PC-3 (cell line): ENCODE measurements around the gene MAP1B.

Source experiments
- EZH2phosphoT487 ChIP-seq: fragments of 300-600 bp; sonication (generic); IDR thresholded peaks from 2 replicates; pipeline ENCODE4 v1.6.1; 2018; ENCODE audit warnings: mild to moderate bottlenecking, antibody characterized with exemption, low read length, borderline replicate concordance
- TF ChIP-seq, protein P1 (sequence below): fragments of 300-600 bp; sonication (generic); conservative IDR thresholded peaks from 2 replicates; pipeline ENCODE4 v1.5.1; 2017; ENCODE audit warnings: antibody characterized with exemption, low read depth, mild to moderate bottlenecking, low read length

DNA sequence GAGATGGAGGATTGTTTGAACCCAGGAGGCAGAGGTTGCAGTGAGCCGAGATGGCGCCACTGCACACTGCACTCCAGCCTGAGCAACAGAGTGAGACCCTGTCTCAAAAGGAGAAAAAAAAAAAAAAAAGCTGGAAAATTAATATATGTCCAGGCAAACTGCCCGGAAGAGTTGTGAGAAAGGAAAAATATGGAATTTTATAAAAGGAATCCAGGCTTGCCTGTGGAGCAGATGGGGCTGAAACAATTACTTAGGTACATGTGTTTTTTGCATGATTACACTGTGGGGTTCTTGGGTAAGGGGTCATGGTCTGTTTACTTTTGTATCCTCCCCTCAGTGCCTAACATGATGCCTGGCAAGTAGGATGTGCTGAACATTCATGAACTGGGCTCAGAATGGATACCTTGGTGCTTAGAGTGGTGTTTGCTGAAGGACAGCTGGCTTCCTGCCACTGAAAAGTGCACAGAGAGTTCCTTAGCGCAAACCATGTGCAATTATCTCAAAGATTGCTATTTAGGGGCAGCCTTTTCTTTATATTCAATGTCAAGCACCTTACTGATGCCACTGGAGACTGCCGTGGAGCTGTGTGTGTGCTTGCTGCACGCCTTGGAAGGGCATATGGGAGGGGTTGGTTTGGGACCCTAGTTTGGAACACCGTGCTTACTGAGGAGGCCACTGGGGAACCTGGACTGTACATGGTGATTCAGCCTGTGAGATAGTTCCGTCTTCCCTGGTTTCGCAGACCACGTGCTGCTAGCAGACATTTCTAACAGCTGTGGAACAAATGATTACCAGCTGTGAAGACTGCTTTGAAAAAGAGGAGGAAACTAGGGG is 78.4 kb downstream of the MAP1B start:
- TF ChIP-seq, protein P1, sequence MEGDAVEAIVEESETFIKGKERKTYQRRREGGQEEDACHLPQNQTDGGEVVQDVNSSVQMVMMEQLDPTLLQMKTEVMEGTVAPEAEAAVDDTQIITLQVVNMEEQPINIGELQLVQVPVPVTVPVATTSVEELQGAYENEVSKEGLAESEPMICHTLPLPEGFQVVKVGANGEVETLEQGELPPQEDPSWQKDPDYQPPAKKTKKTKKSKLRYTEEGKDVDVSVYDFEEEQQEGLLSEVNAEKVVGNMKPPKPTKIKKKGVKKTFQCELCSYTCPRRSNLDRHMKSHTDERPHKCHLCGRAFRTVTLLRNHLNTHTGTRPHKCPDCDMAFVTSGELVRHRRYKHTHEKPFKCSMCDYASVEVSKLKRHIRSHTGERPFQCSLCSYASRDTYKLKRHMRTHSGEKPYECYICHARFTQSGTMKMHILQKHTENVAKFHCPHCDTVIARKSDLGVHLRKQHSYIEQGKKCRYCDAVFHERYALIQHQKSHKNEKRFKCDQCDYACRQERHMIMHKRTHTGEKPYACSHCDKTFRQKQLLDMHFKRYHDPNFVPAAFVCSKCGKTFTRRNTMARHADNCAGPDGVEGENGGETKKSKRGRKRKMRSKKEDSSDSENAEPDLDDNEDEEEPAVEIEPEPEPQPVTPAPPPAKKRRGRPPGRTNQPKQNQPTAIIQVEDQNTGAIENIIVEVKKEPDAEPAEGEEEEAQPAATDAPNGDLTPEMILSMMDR, result no peak
- no peak for TF ChIP-seq EZH2phosphoT487
